GM19467 (cell line): ENCODE data around the gene NBPF1.
"Not testable (repeated sequence)": the region's sequence is repeated elsewhere in the genome, so short reads cannot be mapped to it uniquely, and the experiment has no call there.

Experiments used
- ATAC-seq: cut with Tn5 transposase; IDR thresholded peaks from one replicate; pipeline ENCODE4 v1.9.1; 2021; ENCODE audit warnings: mild to moderate bottlenecking, moderate library complexity; ENCODE audit not compliant: unreplicated experiment

The NBPF1 gene

GRCh38 chr1:16613185-16614147, at the start of gene NBPF1:
NBPF1 (minus strand) TSS chr1:16613564.
- ATAC-seq, result peak; percentile 88

- not testable (repeated sequence) for ATAC-seq
Measured at GRCh38 chr1:16658234-16658633, 44.9 kb upstream of the NBPF1 start.

GRCh38 chr1:16656981-16657683, 43.8 kb upstream of the NBPF1 start:
- not testable (repeated sequence) for ATAC-seq

GRCh38 chr1:16656574-16656973, 43.2 kb upstream of the NBPF1 start:
- ATAC-seq, result not testable (repeated sequence)

DNA sequence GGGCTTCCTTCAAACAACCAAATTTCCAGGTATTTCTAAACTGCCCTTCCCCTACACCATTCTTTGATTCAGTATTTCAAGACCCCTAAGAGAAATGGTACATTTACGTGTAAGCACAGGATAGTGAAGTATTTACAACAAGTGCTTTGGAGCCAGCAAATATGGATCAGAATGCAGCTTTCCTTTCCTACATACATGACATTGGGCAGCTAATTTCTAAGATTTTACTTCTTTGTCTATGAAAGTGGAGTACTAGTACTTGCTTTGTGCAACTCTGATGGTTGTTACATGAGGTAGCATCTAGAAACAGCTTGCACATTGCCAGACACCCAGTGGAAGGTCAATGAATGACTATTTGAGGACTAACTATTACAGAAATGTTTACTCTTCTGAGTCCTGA, 38.2 kb upstream of the NBPF1 start:
- ATAC-seq, result not testable (repeated sequence)

DNA sequence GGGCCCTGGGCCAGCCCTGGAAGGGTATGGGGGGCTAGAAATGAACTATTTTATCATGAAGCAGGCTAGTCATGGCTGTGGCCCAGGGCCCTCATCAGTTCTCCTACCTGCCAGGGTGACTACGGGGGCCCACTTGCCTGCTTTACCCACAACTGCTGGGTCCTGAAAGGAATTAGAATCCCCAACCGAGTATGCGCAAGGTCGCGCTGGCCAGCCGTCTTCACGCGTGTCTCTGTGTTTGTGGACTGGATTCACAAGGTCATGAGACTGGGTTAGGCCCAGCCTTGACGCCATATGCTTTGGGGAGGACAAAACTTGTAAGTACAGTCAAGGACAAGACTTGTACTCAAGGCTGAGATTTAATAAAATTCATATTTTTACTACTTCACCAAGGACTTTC, 36.6 kb upstream of the NBPF1 start:
- ATAC-seq, result not testable (repeated sequence)

DNA sequence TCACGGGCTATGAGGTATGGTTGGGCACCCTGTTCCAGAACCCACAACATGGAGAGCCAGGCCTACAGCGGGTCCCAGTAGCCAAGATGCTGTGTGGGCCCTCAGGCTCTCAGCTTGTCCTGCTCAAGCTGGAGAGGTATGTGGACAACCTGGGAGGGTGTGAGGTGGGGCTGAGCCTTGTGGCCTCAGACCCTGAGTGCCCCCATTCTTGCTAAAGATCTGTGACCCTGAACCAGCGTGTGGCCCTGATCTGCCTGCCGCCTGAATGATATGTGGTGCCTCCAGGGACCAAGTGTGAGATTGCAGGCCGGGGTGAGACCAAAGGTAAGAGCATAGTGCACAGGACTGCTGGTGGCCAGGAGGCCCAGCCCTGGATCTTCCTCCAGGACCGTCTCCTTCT, 36.0 kb upstream of the NBPF1 start:
- ATAC-seq, result not testable (repeated sequence)

GRCh38 chr1:16648756-16649155, 35.4 kb upstream of the NBPF1 start:
- ATAC-seq, result not testable (repeated sequence)

DNA sequence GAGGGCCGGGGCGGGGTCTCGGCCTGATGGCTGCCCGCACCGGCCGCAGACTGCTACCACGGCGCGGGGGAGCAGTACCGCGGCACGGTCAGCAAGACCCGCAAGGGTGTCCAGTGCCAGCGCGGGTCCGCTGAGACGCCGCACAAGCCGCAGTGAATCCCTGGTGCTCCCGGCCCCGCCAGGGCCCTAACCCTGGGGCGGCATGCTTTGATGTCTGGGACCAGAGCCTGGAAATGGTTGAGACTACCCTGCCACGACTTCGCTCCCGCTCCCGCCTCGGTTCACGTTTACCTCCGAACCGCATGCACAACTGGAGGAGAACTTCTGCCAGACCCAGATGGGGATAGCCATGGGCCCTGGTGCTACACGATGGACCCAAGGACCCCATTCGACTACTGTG, 34.9 kb upstream of the NBPF1 start:
- ATAC-seq, result not testable (repeated sequence)

DNA sequence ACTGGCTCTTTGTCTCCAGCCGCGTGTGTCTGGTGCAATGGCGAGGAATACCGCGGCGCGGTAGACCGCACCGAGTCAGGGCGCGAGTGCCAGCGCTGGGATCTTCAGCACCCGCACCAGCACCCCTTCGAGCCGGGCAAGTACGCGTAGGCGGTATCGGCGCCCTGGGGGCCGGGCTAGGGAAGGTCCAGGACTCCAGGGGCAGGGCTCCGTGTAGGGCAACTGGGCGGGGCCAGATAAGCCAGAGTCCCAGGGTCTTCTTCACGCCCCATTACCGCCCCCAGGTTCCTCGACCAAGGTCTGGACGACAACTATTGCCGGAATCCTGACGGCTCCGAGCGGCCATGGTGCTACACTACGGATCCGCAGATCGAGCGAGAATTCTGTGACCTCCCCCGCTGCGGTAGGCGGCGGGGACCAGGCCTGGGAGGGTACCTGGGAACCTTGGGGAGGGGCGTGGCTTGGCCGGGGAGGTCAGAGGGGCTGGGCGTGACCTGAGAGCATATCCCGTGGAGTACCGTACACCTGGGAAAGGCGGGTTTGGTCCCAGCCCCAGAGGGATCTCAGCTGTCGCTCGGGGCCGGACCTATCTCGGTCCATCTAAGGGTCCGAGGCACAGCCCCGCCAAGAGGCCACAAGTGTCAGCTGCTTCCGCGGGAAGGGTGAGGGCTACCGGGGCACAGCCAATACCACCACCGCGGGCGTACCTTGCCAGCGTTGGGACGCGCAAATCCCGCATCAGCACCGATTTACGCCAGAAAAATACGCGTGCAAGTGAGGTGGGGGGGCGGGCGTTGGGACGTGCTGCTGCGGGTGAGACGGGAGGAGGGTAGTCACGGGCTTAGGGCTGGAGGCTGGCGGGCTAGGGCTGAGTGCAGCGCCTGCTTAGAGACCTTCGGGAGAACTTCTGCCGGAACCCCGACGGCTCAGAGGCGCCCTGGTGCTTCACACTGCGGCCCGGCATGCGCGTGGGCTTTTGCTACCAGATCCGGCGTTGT, 34.1 kb upstream of the NBPF1 start:
- ATAC-seq, result not testable (repeated sequence)

DNA sequence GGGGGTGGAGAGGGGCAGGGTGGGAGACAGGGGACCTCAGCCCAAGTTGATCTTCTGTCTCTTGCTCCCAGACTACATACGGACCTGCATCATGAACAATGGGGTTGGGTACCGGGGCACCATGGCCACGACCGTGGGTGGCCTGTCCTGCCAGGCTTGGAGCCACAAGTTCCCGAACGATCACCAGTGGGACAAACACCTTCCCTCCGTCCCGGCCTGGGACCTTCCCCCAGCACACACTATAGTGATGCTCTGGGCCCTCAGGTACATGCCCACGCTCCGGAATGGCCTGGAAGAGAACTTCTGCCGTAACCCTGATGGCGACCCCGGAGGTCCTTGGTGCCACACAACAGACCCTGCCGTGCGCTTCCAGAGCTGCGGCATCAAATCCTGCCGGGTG, 33.4 kb upstream of the NBPF1 start:
- not testable (repeated sequence) for ATAC-seq

DNA sequence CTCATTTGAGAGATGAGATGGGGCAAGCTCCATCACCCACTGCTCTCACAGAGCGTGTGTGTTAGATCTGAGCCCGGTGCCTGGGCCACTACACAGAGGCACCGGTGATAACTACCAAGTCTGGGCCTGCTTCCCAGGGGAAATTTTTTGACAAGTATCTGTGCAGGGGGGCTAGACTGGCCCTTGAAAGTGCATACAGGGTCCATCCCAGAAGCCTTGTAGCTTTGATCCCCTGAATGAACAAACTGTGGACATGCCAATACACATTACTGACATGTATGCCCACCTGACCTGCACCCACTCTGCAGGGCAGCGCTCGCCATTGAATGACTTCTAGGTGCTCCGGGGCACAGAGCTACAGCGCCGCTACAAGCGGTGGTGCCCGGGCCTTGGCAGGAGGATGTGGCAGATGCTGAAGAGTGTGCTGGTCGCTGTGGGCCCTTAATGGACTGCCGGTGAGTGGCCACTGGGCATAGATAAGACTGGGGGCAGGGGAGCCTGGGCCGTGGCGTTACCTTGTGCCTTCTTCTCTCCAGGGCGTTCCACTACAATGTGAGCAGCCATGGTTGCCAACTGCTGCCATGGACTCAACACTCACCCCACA, 32.8 kb upstream of the NBPF1 start:
- ATAC-seq, result not testable (repeated sequence)

GRCh38 chr1:16645271-16646060, 32.1 kb upstream of the NBPF1 start:
- ATAC-seq, result not testable (repeated sequence)

DNA sequence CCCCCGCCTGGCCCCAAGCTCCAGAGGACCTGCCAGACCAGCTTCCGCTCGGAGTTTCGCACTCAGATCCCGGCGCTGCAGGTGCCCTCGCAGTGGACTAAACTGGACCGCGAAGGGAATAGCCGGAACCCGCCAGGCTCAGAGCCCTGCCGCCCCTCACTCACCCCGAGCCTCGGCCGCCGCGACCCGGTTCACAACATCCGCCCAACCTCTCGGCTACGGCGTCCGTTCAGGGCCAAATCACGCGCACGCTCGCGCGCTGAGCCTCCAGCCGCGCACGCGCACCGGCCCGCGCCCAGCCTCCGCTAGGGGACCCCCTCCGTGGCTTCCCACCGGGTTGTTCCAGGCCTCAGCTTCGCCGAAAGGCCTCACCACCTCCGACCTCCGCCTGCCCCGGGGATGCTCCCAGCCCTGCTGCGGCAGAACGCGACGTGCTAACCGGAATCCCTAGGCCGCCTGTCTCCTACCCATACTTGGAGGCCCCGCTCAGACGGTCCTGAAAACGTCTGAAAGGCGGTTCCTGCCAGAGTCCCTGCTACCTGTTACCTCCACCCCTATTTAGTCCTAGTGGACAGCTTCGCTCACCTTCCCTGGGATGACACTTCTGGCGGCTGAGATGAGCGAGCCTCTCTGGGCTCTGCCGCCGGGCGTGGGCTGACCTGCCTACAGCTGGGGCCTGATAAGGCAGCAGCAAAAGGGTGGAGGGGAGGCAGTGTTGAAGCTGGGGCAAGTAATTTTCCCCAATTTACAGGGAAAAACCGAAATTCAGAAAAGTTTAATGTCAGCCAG, 31.3 kb upstream of the NBPF1 start:
- peak; percentile 65 for ATAC-seq

GRCh38 chr1:16644193-16644481, 30.8 kb upstream of the NBPF1 start:
- ATAC-seq, result no peak

GRCh38 chr1:16643476-16644192, 30.3 kb upstream of the NBPF1 start:
- peak; percentile 2 for ATAC-seq

DNA sequence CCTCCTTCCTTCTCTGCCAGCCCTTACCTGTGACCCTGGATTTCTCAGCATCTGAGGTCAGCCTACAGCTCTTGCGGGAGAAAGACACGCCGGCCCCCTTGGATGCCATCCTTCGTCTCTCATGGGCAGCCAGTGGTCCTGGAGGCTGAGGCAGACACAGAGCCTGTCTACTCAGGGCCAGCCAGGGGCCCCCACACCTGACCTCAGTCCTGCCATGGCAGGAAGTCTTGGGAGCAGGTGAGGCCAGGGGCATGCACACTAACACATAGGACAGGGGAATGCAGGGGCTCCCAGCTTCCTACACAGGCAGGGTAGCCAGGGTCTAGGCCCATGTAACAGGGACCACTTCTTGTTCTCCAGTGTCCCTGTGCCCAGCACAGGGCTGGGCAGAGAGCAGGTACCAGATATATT, 29.6 kb upstream of the NBPF1 start:
- ATAC-seq, result not testable (repeated sequence)
